Stomach (tissue), 4 donors: ENCODE measurements around the gene ANKRD13C.

Experiments used
- POLR2A ChIP-seq, 4 donors: fragments of 450-650 bp; IDR thresholded peaks; one replicate each; pipeline ENCODE4 v1.6.1; 2016; ENCODE audit warnings: antibody characterized with exemption in 4 of 4, control low read depth in 2 of 4, mild to moderate bottlenecking in 1 of 4, moderate library complexity in 1 of 4
- POLR2AphosphoS5 ChIP-seq, 3 donors: sonication (generic); formaldehyde crosslinking; IDR thresholded peaks; one replicate each; pipeline ENCODE4 v1.6.1; 2016; ENCODE audit warnings: antibody characterized with exemption in 3 of 3
- TF ChIP-seq, protein P1 (sequence below), 7 experiments: fragments of 450-650 bp in 4 of 7; fragments of 200-600 bp in 3 of 7; sonication (generic) in 3 of 7; IDR thresholded peaks; one replicate each; pipeline ENCODE4 v1.5.1; 2016 to 2019; ENCODE audit warnings: antibody characterized with exemption in 7 of 7, control low read depth in 2 of 7, mild to moderate bottlenecking in 1 of 7

DNA sequence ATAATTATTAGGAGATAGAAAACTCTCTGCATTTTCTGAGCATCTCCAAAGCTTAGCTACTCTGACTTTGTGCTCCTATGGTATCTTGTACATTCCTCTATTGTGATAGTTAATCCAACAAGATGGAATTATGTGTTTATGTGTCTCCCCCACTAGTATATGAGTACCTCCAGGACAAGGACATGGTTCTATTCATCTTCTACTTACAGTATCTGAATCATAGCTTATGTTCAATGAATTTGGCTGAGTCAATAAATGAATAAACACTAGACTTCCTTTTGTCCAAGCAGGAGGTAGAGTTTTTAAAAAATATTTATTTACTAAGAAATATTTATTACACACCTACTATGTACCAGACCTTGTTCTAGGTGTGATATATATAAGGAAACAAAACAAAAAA lies 38.1 kb upstream of the ANKRD13C start:
- TF ChIP-seq POLR2A (IDR thresholded peaks at IDR 0.05): no peak
- TF ChIP-seq POLR2AphosphoS5 (IDR thresholded peaks at IDR 0.05): no peak
- TF ChIP-seq, protein P1, sequence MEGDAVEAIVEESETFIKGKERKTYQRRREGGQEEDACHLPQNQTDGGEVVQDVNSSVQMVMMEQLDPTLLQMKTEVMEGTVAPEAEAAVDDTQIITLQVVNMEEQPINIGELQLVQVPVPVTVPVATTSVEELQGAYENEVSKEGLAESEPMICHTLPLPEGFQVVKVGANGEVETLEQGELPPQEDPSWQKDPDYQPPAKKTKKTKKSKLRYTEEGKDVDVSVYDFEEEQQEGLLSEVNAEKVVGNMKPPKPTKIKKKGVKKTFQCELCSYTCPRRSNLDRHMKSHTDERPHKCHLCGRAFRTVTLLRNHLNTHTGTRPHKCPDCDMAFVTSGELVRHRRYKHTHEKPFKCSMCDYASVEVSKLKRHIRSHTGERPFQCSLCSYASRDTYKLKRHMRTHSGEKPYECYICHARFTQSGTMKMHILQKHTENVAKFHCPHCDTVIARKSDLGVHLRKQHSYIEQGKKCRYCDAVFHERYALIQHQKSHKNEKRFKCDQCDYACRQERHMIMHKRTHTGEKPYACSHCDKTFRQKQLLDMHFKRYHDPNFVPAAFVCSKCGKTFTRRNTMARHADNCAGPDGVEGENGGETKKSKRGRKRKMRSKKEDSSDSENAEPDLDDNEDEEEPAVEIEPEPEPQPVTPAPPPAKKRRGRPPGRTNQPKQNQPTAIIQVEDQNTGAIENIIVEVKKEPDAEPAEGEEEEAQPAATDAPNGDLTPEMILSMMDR (IDR thresholded peaks at IDR 0.05): no peak
